ENCODE measurements around the gene CLDN10.

- no peak for TF ChIP-seq CTCF (IDR thresholded peaks at IDR 0.05)
- no peak for TF ChIP-seq POLR2A (IDR thresholded peaks at IDR 0.05)
Measured at GRCh38 chr13:95620825-95621498, 68.4 kb downstream of the CLDN10 start.
